ENCODE measurements around the gene BPHL.

DNA sequence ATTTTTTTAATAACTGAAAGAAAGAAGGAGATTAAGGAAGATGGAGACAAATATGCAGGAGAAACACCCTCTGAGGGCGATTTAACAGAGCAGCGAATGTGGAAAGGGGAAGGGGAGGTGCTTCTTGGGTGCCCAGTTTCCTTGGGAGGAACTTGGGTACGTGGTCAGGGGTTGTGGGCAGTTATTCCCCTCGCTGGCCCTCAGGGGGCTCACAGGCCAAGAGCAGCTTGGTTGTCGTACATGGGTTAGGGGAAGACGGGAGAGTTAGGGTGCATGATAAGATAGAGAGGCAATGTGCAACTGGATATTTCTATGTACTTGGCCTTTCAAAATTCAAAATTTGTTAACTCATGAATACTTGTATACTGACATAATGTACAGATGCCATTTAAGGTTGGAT, 45.9 kb downstream of the BPHL start:
- TF ChIP-seq CTCF (IDR thresholded peaks at IDR 0.05) (no peak), EZH2 (IDR thresholded peaks at IDR 0.05; ENCODE audit: borderline replicate concordance, insufficient read depth, low read depth, low read length, poor library complexity, severe bottlenecking) (no peak)
